H4 (cell line): Measurements from ENCODE around the gene LSM12. TPM values are rescaled to one million over a fixed set of nuclear protein-coding genes. Genes with fewer than 3 reads are reported as not detected.
"Not testable (repeated sequence)": the region's sequence is repeated elsewhere in the genome, so short reads cannot be mapped to it uniquely, and the experiment has no call there.

Experiments
- DNase-seq: peaks from one replicate; pipeline ENCODE4 v3.0.0-alpha.2; 2015; ENCODE audit warnings: low spot score
- total RNA-seq: library from RNA; depleted of rRNA; stranded (reverse); fragments of >200 nt; shearing (Covaris generic); gene quantifications from 2 replicates; pipeline ENCODE4 v1.2.3, GENCODE V29; 2014; rRNA removed

Gene LSM12
- 62.2 and 65.0 TPM in 2 replicates for total RNA-seq

- DNase-seq, result peak; percentile 82
Measured at GRCh38 chr17:44066204-44066930, at the start of gene LSM12. LSM12 (minus strand) TSS chr17:44066671; CDS start chr17:44066587, 84 bp downstream.

DNA sequence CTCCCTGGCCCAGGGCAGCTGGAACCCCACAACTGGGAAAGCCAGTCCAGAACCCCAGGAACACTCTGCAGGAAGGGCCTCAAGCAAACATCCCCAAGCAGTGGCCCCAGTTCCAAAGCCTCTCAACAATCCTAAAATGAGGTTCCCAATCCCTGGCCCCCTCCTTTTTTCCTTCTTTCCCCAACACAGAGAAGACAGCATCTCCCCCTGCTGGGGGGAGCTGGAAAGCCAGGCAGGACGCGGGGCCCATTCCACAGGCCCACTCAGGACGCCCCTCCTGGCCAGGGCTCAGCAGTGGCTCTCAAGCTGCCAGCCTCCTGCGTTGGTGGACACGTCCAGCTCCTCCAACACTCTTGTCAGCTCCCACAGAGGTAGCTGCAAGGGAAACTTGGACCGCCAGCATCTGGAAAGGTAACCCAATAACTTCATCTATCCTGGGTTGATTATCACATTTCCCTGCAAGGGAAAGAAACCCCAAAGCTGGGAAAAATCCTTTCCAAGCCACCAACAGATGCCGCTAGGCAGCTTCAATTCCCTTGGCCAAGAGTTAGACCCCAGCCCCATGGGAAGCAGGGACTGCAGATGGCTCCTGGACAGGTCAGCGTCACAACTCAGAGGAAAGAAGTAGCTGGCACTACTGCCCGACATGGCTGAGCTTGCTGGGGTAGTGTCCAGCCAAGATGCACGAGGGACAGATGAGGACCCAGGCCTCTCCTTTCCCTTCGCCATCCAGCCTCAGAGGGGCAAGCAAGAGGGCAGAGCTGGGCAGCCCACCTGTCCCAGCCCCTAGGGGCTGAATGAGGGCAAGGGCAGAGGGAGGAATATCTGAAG is 49.3 kb upstream of the LSM12 start:
- no peak for DNase-seq

GRCh38 chr17:44113868-44114840 is 47.7 kb upstream of the LSM12 start:
- no peak for DNase-seq

GRCh38 chr17:44113382-44113781 is 46.9 kb upstream of the LSM12 start:
- DNase-seq, result no peak

DNA sequence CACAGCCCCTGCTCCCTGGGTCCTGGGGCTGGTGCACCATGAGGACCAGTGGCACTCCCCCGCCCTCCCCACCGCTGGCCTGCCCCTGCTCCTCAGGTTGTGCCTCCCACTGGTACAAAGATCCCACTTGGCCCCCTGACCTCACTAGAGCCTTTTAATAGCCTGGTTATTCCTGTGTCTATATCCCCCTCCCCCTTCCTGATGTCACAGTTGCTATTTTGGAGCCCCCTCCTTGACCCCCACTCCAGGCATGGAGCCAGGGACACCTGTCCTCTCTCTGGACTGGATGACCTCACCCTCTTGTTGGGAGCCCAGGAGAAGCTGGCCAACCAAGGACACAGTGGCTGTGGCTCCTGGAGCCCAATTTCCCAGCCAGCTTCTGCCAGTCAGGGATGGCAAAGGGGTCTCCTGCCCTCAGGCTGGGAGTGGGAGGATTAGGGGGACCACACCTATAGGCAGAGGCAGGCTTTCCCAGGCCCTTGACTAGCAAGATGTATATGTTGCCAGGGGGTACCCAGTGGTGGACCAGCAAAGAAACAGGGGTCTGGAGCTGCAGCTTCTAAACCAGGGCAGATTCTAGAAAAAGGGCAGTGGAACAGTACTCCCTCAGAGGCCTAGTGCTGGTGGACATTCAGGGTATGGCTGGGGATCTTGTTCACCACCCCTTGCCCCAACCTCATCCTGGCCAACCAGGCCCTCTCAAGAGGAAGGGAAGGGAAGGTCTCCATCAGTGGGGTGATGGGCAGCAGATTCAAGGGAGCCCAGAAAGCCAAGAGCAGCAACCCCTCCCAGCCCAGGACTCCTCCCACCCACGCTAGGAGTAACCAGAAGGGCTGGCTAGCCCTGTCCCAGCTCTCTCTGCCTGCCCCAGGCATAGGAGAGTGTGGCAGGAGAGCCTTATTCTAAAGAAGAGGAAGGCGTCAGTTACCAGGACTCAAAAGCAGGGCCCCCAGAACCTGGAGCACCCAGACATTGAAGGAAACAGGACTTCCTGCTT is 46.1 kb upstream of the LSM12 start:
- no peak for DNase-seq

GRCh38 chr17:44111777-44112176 is 45.3 kb upstream of the LSM12 start:
- no peak for DNase-seq

DNA sequence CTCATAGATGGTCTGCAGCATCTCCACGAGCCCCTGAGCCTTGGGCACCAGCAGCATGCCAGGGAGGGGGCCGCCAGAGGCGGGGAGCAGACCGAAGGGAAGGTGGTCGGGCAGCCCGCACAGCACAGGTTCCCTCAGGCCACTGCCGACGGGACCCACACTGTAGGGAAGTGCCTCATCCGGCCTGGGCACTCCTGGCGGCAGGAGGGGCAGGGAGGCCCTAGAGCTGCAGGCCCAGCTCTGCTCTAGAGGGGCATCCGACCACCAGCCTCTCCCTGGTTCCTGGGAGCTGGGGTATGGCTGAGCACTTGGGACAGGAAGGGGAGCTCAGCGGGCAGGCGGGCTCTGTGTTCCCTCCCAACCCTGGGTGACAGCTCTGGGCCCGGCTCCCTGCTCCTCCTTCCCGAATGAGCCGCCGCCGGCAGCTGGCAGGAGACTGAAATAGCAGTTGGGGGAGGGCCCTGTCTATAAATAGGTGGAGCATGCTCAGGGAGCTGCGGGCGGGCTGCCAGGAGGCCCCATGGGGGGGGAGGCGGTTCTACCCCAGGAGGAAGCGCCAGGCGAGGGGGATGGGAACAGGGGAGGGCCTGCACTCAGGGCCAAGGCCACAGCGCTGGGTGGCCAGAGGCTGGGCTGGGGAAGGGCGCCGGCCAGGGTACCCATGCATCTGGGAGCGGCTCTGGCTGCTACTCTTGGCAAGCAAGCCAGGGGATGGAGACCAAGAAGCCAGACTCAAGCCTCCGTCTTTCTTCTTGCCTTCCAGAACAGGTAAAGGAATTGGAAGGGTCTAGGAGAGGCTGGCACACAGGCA is 44.6 kb upstream of the LSM12 start:
- peak; percentile 86 for DNase-seq

DNA sequence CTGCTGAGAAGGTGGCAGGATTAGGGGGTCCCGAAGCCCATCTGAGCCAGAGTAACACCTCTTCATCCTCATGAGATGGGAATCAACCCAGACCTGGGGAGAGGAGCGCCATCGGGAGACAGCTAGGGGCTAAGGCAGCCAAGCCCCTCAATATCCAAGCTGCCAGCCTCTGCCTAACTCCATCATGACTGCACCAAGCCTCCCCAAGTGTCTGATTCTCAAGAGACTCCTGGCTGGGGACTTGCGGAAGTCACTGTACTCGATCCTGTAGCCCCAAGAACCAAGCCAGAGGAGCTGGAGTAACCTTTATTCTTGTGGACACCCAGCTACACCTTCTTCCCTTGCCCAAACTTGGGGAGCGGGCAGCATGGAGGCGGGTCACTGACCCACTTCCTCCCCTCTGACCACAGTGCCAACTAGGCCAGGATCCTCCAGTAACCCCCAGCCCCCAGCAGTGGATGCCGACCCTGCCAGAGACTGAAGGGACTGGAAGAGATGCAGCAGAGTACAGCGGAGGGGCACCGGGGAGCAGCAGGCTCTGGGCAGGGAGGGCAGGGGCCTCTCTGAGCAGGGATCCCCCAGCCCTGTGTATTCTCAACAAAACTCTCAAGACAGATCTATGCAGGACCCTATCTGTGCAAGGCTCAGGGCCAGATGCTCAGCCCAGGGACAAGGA is 43.7 kb upstream of the LSM12 start:
- no peak for DNase-seq

GRCh38 chr17:44109312-44109630 is 42.8 kb upstream of the LSM12 start:
- DNase-seq, result no peak

- peak; percentile 96 for DNase-seq
Measured at GRCh38 chr17:44108440-44109311, 42.2 kb upstream of the LSM12 start.

DNA sequence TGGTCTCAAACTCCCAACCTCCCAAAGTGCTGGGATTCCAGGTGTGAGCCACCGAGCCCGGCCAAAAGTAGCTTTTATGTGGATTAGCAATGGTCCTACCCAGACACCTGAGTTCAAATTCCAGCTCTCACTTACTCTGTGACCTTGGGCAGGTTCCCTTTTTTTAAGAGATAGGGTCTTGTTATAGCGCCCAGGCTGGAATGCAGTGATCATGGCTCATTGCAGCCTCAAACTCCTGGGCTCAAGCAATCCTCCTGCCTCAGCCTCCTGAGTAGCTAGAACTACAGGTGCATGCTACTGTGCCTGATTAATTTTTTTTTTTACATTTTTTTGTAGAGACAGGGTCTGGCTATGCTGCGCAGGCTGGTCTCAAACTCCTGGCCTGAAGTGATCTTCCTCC is 40.3 kb upstream of the LSM12 start:
- DNase-seq, result no peak

DNA sequence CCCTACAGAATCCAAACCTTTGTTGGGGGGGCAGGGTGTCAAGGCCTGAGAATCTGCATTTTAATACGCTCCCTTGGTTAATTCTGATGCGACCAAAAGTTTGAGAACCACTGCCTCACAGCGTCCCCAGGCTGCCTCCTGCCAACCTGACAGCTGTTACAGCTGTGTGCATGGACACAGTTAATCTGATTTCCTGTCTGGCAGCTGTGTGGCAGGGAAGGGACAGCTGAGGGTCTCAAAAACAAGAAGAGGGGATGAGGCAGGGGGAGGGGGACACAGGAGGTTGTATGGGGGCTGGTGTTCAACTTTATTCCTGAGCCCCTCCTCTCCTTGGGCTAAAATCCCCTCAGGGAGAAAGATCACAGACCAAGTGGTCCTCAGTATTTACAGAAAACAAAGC is 39.5 kb upstream of the LSM12 start:
- DNase-seq, result no peak

- DNase-seq, result no peak
Measured at GRCh38 chr17:44105483-44105882, 39.0 kb upstream of the LSM12 start.

- DNase-seq, result no peak
Measured at GRCh38 chr17:44102849-44103622, 36.6 kb upstream of the LSM12 start.

- DNase-seq, result not testable (repeated sequence)
Measured at GRCh38 chr17:44101858-44102257, 35.4 kb upstream of the LSM12 start.

GRCh38 chr17:44097110-44097958 is 30.9 kb upstream of the LSM12 start:
- DNase-seq, result peak; percentile 68
